Measurements from ENCODE around the gene PTCRA. TPM values are rescaled to one million over a fixed set of nuclear protein-coding genes. Genes with fewer than 3 reads are reported as not detected.
"Not testable (repeated sequence)": the region's sequence is repeated elsewhere in the genome, so short reads cannot be mapped to it uniquely, and the experiment has no call there.

Gene PTCRA
- total RNA-seq, 1 experiment from 2014 or later = not detected

- Mint-ChIP-seq H3K9me3 (no peaks in the 10 kb centered on the region), H3K4me1 (peaks cover 13% of the 10 kb centered on the region), H3K27me3 (ENCODE audit: low read depth) (no peaks in the 10 kb centered on the region), H3K4me3 (peak overlapping the region; percentile 87), H3K36me3 (peaks cover 15% of the 10 kb centered on the region), H3K27ac (peak overlapping the region; percentile 89)
- TF ChIP-seq ATF6 (CRISPR knock-in tag; IDR thresholded peaks at IDR 0.05) = no peak
- TF ChIP-seq RORB (CRISPR knock-in tag; IDR thresholded peaks at IDR 0.05) = no peak
- peak; percentile 93 for TF ChIP-seq ZNF121 (CRISPR knock-in tag; IDR thresholded peaks at IDR 0.05)
- ChIA-PET CTCF (interaction anchor here (0.6 to 2.0 kb wide), 4 partner anchors 10 to 229 kb away, joined by 3 to 6 read pairs (median 4); no protein-coding TSS in a partner anchor), POLR2A (interaction anchor here (0.8 to 2.4 kb wide), 5 partner anchors 11 to 356 kb away, joined by 3 to 19 read pairs (median 4); partner anchors contain the start of genes PPP2R5D, RPL7L1 and TBCC)
- DNase-seq (ENCODE audit: low spot score) (no peak), ATAC-seq (no peak)
Measured at GRCh38 chr6:42891199-42891722, 24.6 kb upstream of the PTCRA start.

- H3K4me3 Mint-ChIP-seq; POLR2A ChIA-PET; ATAC-seq; DNase-seq (ENCODE audit: low spot score); H3K36me3 Mint-ChIP-seq; H3K27me3 Mint-ChIP-seq (ENCODE audit: low read depth); H3K9me3 Mint-ChIP-seq; CTCF ChIA-PET; H3K27ac Mint-ChIP-seq: not testable (repeated sequence)
- peaks cover 21% of the 10 kb centered on the region for H3K4me1 Mint-ChIP-seq
Measured at GRCh38 chr6:42894041-42894828, 21.6 kb upstream of the PTCRA start.

- DNase-seq (ENCODE audit: low spot score) = no peak
- Mint-ChIP-seq H3K27me3 (ENCODE audit: low read depth) (no peaks in the 10 kb centered on the region), H3K4me3 (no peak overlapping the region), H3K27ac (no peak overlapping the region), H3K9me3 (no peaks in the 10 kb centered on the region), H3K36me3 (no peaks in the 10 kb centered on the region), H3K4me1 (peaks cover 25% of the 10 kb centered on the region)
- TF ChIP-seq ZNF219 (CRISPR knock-in tag; IDR thresholded peaks at IDR 0.05; ENCODE audit: borderline replicate concordance) (no peak), FOXK1 (CRISPR knock-in tag; IDR thresholded peaks at IDR 0.05) (no peak), ZNF317 (CRISPR knock-in tag; IDR thresholded peaks at IDR 0.05; ENCODE audit: borderline replicate concordance, low read depth) (no peak), ERG (CRISPR knock-in tag; IDR thresholded peaks at IDR 0.05) (no peak)
- ChIA-PET POLR2A (no interaction called here), CTCF (interaction anchor here (1.2 kb wide), 1 partner anchor 234 kb away, joined by 3 read pairs; no protein-coding TSS in a partner anchor)
- no peak for ATAC-seq
Measured at GRCh38 chr6:42896178-42896719, 19.6 kb upstream of the PTCRA start.

- ATAC-seq (no peak), DNase-seq (ENCODE audit: low spot score) (peak; percentile 75)
- CTCF ChIA-PET = interaction anchor here (0.7 to 1.4 kb wide), 12 partner anchors 10 to 237 kb away, joined by 3 to 11 read pairs (median 4); partner anchors contain the start of genes PPP2R5D and RPL7L1
- TF ChIP-seq STAT6 (CRISPR knock-in tag; conservative IDR thresholded peaks at IDR 0.05; ENCODE audit: low read depth) = no peak
- TF ChIP-seq CTCF (IDR thresholded peaks at IDR 0.05) = peak; percentile 68
- TF ChIP-seq SP1 (CRISPR knock-in tag; conservative IDR thresholded peaks at IDR 0.05) = no peak
- Mint-ChIP-seq H3K36me3 (no peaks in the 10 kb centered on the region), H3K9me3 (no peaks in the 10 kb centered on the region), H3K4me1 (peaks cover 32% of the 10 kb centered on the region), H3K27me3 (ENCODE audit: low read depth) (no peaks in the 10 kb centered on the region), H3K27ac (no peak overlapping the region), H3K4me3 (no peak overlapping the region)
- POLR2A ChIA-PET = no interaction called here
Measured at GRCh38 chr6:42898891-42899361, 16.9 kb upstream of the PTCRA start.

Measured in WTC11 (cell line).